ENCODE measurements around the gene POLD3.
A peak's percentile ranks its signal among the peaks of the same experiment; 100 is the strongest.

POLD3 gene

DNA sequence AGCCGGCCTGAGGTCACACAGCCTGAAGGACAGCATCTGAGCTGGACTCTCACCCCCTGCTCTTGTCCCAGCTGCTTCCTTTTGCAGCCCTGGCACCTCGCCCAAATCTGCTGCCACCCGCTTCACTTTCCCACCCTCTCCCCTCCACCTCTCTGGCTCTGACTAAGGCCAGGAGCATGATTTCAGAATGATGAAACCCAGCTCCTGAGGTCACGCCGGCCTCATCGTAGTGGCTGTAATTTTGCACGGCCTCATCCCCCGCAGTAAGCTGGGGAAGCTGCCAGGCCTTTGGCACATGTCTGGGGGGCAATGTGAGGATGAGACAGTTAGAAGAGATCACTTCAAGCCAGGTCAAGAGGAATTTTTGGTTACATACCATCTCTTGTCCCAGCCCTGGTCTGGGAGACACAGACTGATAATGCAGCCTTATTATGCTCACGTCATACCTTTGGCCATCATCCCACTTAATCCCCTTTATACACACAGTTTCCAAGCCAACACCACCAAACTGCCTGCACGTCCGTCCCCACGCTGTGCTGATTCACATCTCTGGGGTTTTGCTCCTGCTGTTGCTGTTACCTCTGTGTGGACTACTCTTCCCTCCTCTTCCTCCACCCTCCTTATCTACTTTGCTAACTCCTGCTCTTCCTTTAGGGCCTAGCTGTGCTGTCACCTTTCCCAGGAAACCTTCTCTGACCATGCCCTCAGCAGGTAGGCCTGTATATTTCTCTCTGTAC, 80.7 kb downstream of the POLD3 start:
- peak in 12 of 51 donors; percentile 7 to 73 (median 40) for DNase-seq

DNA sequence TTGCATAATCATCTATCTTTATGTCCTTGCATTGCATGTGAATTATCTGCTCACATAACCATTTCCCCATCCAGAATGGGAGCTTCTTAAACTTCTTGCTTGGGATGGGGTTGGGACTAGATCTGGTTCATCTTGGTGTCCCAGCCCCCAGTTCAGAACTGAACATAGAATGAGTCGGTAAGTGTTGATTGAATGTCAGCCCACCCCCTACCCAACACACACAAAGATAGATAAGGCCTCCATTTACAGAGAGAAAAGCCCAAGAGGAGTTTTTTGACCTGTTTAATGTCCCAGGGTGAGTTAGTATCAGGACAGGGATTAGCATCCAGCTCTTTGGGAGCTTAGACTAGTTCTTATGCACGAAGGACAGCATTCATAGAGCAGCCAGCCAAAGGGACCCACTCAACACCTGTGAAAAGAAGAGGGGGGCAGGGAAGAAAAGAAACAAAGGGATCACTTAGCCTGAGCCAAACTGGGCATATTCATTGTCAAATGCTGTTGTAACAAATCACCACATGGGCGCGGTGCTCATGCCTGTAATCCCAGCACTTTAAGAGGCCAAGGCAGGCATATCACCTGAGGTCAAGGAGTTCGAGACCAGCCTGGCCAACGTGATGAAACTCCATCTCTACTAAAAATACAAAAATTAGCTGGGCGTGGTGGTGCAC, 81.4 kb downstream of the POLD3 start:
- DNase-seq: peak in 10 of 51 donors; percentile 24 to 79 (median 38)

DNA sequence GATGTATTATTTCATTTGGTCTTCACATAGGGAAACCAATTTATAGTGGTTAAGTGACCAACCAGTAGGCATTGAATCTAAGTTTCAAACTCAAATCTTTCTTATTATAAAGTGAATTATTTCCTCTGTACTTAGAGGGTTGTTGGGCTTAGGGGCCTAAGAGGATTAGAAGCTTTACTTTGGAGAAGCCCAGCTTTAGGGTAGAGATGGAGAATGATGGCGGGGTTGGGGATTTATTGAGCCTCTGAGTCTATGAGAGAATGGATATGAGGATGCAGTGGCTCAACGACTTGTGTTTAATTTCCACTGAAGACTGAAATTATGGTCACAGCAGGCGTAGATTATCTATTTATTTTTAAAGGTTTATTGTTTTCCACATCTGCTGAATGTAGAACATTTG, 83.4 kb downstream of the POLD3 start:
- no peak for DNase-seq

DNA sequence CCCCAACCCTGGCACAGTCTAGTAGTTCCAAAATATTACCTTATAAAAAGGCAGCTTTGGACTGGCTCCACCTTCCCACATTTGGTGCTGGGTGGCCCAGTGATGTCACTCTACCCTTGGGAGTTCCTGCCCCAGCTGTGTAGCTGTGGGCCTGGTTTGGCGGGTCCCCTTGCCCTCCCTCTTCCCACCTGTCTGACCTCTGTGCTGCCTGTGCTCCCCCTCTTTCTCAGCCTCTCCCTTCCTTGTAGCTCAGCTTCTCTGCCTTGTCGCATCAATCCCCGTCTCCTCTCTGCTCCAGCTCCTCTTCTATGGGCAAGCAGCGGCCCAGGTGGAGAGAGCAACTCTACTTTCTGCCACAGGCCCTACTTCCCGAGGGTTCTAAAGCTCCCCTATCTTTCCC, 84.2 kb downstream of the POLD3 start:
- DNase-seq: no peak

DNA sequence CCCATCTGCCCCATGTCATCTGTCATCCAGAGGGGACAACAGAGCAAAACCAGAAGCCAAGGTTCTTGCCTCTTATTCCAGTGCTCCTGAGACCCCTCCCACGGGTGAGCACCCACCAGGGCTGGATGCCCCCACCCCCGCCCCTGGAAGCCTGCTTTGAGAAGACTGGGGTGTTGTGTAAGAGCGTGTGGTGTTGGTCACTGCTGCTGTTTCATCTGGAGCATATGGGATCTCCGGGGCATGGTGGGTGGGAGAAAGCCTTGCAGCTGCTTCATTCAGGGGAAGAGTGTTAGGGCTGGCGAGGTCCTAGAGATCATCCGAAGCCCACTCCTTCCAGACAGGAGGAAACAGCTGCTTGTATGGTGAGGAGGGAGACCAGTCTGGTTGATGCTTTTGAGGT, 84.7 kb downstream of the POLD3 start:
- DNase-seq: no peak

DNA sequence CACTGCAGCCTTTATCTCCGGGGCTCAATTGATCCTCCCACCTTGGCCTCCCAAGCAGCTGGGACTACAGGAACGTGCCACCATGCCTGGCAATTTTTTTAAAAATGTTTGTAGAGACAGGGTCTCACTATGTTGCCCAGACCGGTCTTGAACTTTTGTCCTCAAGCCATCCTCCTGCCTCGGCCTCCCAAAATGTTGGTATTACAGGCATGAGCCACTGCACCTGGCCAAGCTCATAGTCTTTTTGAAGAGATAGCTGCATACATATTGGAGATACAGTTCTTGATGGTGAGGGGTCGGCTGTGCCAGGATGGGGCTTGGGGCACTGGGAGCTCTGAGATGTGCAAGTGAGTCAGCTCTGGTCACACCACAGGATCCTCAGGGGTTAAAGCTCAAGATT, 85.7 kb downstream of the POLD3 start:
- DNase-seq: no peak

DNA sequence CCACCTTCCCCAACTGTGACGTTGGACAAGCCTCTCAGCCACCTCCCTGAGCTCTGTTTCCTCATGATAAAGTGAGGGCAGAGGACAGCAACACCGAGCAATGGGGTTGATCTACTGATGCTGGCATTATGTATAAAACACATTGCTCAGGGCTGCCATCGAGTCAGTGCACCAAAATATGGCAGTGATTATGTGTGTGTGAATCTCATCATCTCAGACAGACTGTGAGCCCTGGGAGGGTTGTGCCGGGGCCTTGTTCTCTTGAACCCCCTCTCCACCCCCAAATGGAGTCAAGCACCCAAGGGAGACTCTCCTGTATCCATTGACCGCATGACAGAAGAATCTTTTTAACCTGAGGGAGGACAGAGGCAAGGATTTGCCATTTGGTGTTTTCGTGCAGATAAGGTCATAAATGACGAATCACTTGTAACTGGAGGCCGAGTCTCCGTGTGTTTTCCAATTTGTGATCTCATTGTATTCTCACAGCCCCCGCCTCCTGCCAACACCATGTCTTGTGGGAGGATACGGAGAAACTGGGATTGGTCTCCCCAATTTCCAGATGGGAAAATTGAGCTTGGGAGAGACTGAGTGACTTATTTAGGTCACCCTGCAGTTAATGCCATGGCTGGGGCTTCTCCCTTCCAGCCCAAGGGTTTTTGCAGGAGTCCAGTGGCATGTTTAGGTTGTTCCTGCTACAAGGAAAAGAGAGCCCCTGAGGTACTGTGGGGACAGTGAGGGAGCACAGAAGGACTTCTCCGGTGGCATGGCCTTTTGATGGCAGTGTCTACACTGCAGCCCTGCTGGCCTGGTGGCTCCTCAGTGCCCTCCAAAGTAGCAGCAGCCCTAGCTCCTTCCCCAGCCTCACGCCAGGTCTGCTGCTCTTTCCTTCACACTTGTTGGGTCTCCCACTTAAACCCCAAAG, 86.5 kb downstream of the POLD3 start:
- no peak for DNase-seq

DNA sequence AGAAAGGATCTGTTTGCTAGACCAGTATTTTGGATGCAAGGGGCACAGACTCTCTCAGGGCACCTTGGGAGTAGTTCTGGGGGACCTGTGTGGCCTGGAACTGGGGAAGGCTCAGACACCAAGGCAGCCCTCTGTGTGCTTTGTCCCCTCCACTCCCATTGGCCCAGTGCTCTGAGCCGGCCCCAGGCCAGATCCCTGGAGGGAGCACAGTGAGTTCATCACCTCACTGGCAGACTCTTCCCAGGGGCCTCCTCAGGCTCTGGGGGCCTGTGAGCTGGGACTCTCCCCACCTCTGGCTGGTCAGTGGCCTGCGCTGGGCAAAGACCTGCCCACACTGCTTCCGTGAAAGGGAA, 87.1 kb downstream of the POLD3 start:
- DNase-seq: no peak

DNA sequence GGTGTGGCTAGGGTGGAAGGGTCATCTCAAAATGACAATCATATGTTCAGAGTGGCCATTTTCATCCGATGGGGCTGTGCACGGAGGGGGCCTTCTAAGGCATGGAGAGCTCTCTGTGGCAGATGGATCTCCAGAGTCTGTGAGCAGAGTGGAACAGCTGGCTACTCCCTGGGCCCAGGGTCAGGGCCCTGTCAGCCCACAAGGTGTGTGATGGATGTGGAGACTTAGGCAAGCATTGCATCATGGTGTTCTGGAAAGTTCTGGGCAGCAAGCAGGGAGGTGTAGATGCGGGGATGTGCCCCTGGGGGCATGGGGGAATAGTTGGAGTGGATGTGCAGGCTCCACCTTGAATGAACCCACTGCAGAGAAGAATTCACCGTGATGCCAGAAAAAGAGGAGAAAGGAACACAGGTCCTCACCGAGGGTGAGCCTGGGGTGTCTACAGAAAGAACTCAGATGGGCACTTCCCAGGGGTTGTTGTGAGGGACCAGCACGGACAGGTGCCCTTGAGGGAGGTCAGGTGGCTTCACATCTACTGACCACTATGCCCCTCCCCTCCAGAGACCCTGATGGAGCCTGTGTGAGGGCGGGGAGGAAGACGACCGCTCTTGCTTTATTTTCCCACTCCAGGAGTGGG, 87.8 kb downstream of the POLD3 start:
- DNase-seq: no peak

DNA sequence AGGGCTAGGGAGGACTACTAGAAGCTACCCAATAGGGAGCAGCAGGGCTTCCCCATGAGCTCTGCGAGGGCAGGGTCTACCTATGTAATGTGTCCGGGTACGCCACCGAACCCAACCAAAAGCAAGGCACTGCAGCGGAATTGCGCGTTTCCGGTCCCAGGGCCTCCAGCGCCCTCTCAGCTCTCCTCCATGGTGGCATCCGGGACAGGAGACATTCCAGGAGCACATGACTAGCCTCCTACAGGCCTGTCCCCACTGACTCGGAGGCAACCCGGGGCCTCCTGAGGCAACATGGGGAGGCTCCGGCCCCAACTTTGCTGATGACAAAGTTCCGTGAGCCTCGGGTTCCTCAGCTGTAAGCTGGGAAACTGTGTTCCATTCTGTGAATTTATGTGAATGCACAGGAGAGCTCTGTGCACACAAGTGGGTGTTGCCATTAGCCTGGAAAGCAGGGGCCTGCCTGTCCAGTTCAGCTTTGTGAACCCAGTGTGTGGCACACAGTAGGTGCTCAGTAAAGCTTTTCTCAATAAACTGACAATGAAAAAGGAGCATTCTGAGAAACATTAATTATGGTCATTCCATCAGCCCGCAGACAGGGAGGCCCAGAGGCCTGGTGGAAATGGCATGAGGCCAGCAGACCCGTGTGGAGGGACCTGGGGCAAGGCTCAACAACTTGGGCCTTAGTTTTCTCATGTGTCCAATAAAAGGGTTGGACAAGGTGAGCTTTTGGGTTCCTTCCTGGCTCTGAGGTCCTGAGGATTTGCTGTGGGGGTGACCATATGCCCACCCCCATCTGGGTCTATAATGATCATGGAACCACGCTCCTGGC, 88.5 kb downstream of the POLD3 start:
- DNase-seq: no peak

DNA sequence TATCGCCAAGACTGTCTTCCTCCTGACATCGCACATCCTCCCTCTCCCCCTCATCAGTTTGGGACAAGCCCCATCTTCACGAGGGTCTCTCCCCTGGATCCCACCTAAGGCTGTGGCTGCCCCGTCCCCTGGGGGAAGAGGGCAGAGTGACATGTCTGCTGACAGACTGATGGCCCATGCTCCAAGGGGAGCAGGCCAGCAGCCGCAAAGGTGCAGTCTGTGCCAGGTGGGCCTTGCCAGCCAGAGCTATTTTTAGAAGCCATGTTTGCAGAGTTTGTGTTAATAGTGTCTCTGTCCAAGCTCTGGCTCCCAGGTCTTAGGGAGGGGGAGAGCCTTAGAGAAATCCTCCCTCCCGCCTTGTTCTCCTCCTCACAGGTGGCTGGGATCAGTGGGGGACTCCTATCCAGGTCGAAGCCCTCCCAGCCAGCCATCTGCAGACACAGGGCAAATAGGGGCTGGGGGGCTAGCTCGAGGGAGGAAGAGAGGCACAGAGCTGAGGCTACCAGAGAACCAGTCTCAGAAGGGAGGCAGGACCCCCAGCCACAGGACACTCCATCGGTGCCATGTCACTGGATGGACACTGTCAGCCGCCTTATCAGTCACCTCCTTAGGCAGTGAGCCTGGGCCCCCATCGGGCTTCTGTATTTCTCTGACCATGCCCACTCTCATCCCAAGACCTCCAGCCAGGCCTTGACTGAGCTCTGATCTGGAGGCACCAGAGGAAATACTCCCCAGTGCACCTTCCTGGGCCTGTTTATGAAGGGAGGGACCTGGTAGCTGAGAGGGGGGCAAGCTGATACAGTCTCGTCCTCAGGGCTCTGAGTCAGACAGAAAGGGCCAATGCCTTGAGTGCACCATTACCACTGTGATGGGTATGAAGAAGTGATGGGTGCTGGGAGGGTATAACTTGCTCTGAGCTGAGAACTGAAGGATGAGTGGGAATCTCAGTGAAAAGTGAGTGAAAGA, 89.6 kb downstream of the POLD3 start:
- peak in 4 of 51 donors; percentile 11 to 40 (median 15) for DNase-seq

DNA sequence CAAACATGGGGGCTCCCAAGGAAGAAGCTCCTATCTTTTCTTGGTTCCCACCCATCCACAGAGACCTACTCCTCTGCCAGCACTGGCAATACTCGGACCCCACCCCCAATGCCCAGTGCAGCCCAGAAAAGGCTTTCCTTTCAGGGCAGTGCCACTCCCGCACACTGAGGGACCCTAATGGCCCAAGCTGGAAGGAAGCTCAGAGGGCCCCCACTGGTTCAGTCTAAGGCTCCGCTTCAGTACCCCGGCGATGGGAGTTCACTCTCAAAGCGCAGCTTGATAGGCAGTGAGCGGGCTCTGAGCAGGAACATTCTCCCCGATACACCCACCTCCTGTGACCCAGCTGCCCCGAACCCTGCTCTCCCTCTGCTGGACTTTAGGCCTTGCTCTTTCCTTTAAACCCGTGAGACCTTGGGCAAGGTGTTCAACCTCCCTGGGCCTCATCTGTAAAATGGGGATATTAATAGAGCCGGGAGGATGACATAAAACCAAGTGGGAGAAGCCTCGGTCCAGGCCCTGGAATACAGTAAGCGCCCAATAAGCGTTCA, 90.4 kb downstream of the POLD3 start:
- DNase-seq: peak in 1 of 51 donors; percentile 24

DNA sequence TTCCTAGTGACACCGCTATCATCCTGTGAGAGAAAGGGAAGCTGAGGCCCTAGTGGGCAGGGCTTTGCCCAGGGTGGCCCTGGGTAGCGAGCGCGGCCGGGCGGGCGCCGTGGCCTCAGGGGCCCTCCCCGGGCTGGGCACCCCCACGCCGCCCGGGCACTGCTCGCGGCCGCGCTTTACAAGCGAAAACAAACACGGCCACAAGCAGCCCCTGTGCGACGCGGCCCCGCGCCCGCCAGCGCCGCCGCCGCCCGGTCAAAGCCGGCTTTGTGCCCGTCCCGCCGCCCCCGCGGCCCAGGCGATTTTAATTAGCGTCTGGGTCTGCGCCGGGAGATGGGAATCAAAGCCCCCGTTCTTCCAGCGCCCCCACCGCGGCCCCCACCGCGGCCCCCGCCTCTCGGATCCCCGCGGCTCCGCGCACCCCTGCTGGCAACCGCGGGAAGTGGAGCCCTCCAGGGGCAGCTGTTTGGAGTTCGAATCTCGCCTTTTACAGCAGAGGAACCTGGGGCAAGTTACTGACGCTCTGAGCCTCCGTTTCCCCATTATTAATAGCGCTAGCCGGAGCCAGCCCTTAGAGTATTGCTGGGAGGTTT, 91.0 kb downstream of the POLD3 start:
- DNase-seq: peak in 47 of 51 donors; percentile 20 to 90 (median 73)

DNA sequence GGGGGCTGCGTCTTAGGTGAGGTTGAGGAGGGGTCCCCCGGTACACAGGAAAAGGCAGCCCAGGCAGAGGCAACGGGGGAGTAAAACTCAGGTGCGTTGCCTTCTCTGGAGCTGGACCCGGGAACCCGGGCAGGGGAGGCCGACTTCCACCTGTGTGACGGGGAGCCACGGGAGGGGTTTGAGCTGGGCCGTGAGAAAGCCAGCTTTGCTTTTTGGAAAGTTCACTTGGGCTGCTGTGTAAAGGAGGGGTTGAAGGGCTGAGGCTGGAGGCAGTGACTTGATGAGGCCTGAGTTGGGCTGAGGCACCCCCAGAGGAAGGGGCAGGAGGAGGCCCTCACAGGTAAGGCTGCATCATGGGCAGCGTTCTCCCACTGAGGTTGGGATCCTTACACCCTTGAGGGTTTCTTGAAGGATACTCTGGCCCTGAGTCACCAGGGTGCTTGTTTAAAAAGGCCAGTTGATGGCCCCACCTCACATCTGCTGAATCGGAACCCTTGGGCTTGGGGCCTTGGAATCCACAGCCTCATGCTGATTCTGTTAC, 91.6 kb downstream of the POLD3 start:
- no peak for DNase-seq

DNA sequence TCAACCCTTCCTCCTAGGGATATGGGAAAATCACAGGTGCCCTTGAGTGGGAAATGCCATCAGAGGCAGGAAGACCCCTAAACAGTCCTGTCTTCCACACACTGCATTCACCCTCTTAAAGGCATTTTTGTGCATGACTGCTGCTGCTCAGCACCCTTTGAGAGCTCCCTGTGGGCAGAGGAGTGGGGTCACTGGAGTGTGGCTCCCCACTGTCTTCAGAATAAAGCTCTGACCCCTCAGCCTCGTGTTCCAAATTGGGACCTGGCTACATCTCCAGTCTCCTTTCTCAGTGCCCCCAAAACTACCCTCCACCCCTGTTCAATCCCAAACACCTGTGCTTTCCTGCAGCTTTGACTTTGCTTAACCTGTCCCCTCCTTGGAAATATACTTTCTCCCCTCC, 92.3 kb downstream of the POLD3 start:
- no peak for DNase-seq

DNA sequence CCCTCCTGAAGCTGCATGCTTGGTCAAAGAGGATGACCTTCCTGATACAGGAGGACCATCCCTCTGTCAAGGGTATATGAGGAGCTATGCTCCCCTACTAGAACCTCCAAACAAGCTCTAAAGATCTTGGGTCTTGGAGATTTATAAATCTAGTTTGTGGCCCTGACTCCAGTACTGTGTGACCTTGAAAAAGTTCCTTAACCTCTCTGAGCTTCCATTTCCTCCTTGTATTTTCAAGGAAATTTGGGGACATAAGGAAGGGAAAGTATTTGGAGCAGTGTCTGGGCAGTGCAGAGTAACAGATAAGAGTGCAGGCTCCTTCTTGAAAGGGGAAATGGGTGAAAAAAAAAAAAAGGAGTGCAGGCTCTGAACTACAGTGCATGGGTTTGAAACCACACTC, 93.0 kb downstream of the POLD3 start:
- DNase-seq: no peak

DNA sequence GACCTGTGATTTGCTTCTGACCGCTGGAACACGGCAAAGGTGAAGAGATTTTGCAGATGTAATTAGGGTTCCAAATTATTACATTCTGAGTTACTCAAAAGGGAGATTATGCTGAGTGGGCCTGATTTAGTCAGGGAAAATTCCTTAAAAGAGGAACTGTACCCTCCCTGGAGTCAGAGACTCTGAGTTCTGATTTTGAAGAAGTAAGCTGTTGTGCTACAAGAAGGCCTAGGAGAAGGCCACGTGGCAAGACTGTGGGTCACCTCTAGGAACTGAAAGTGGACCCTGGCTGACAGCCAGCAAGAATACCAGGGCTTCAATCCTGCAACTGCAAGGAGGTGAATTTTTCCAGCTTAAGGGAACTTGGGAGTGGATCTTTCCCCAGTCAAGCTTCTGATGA, 93.5 kb downstream of the POLD3 start:
- peak in 17 of 51 donors; percentile 6 to 47 (median 22) for DNase-seq

DNA sequence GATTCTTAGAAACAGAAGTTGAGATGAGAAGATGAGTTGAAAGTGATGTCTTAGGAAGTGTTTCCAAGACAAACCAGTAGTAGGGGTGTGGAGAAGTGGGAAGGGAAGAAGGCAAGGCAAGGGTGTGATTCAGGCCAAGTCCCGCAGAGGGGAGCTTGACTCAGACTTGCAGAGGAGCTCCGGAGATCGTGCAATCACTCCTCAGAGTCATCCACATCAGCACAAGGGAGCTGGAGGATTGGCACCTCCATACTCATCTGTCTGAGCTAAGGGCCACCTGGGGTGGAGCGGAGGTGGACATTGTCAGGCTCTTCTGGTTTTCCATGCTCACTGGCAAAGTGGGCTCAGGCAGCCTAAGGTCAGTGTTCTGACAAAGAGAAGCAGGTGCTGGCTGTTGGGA, 94.4 kb downstream of the POLD3 start:
- no peak for DNase-seq

All from hypothalamus (tissue), 51 donors.